ENCODE data around the gene CHI3L1. TPM values are rescaled to one million over a fixed set of nuclear protein-coding genes. Genes with fewer than 3 reads are reported as not detected.
A peak's percentile ranks its signal among the peaks of the same experiment; 100 is the strongest.

The CHI3L1 gene
- total and polyA plus RNA-seq, 2 donors from 2014 or later = 49.5 to 96.6 TPM

- intact Hi-C loops (cut with DNase I) = no loop called here
- H3K27me3 ChIP-seq (ENCODE audit: control insufficient read depth, insufficient read depth, low read length) = no peaks in the 10 kb centered on the region
- H3K9ac ChIP-seq (ENCODE audit: low read length in 3 of 3) = no peak overlapping the region
- FAIRE-seq (no peak), DNase-seq (peak in 1 of 5 donors; percentile 26)
- H3K4me3 ChIP-seq (ENCODE audit: low read length in 3 of 3) = no peak overlapping the region
- no peaks in the 10 kb centered on the region for H3K9me3 ChIP-seq (ENCODE audit: control insufficient read depth in 2 of 3, insufficient read depth in 1 of 3, low read length in 3 of 3)
- H3K27ac ChIP-seq (ENCODE audit: low read depth in 2 of 2, low read length in 2 of 2) = no peak overlapping the region
- H3K36me3 ChIP-seq (ENCODE audit: control insufficient read depth in 2 of 3, insufficient read depth in 3 of 3, low read length in 3 of 3) = no peaks in the 10 kb centered on the region
- peaks cover 0 to 5% (median 0%) of the 10 kb centered on the region in 3 donors for H3K4me1 ChIP-seq (ENCODE audit: control insufficient read depth in 2 of 3, insufficient read depth in 2 of 3, low read depth in 1 of 3, low read length in 3 of 3)
- TF ChIP-seq CTCF (IDR thresholded peaks at IDR 0.05; ENCODE audit: borderline replicate concordance, extremely low read depth, insufficient read depth) = no peak
Measured at GRCh38 chr1:203170625-203171330, 15.7 kb downstream of the CHI3L1 start.

- intact Hi-C loops (cut with DNase I) = no loop called here
- no peak for FAIRE-seq
- Histone ChIP-seq H3K27ac (ENCODE audit: low read depth in 2 of 2, low read length in 2 of 2) (no peak overlapping the region), H3K9me3 (ENCODE audit: control insufficient read depth in 2 of 3, insufficient read depth in 1 of 3, low read length in 3 of 3) (no peaks in the 10 kb centered on the region), H3K4me3 (ENCODE audit: low read length in 3 of 3) (no peak overlapping the region), H3K9ac (ENCODE audit: low read length in 3 of 3) (no peak overlapping the region), H3K27me3 (ENCODE audit: control insufficient read depth, insufficient read depth, low read length) (no peaks in the 10 kb centered on the region), H3K36me3 (ENCODE audit: control insufficient read depth in 2 of 3, insufficient read depth in 3 of 3, low read length in 3 of 3) (no peaks in the 10 kb centered on the region), H3K4me1 (ENCODE audit: control insufficient read depth in 2 of 3, insufficient read depth in 2 of 3, low read depth in 1 of 3, low read length in 3 of 3) (peaks cover 0 to 5% (median 0%) of the 10 kb centered on the region in 3 donors)
- DNase-seq = peak in 1 of 5 donors; percentile 49
- no peak for TF ChIP-seq CTCF (IDR thresholded peaks at IDR 0.05; ENCODE audit: borderline replicate concordance, extremely low read depth, insufficient read depth)
Measured at GRCh38 chr1:203169770-203170520, 16.6 kb downstream of the CHI3L1 start.

GRCh38 chr1:203168991-203169390, 17.5 kb downstream of the CHI3L1 start:
- Histone ChIP-seq H3K4me1 (ENCODE audit: control insufficient read depth in 2 of 3, insufficient read depth in 2 of 3, low read depth in 1 of 3, low read length in 3 of 3) (peaks cover 0 to 5% (median 0%) of the 10 kb centered on the region in 3 donors), H3K27ac (ENCODE audit: low read depth in 2 of 2, low read length in 2 of 2) (no peak overlapping the region), H3K9me3 (ENCODE audit: control insufficient read depth in 2 of 3, insufficient read depth in 1 of 3, low read length in 3 of 3) (no peaks in the 10 kb centered on the region), H3K9ac (ENCODE audit: low read length in 3 of 3) (no peak overlapping the region), H3K36me3 (ENCODE audit: control insufficient read depth in 2 of 3, insufficient read depth in 3 of 3, low read length in 3 of 3) (no peaks in the 10 kb centered on the region), H3K4me3 (ENCODE audit: low read length in 3 of 3) (no peak overlapping the region), H3K27me3 (ENCODE audit: control insufficient read depth, insufficient read depth, low read length) (no peaks in the 10 kb centered on the region)
- TF ChIP-seq CTCF (IDR thresholded peaks at IDR 0.05; ENCODE audit: borderline replicate concordance, extremely low read depth, insufficient read depth) = no peak
- DNase-seq (peak in 1 of 5 donors; percentile 39), FAIRE-seq (no peak)
- intact Hi-C loops (cut with DNase I) = no loop called here
